OCI-LY1 (cell line): Measurements from ENCODE around the gene SOX5.

Experiments used
- CTCF ChIP-seq: fragments of 200-600 bp; sonication (generic), shearing (Covaris generic); IDR thresholded peaks from 2 replicates; pipeline ENCODE4 v1.5.1; 2017; ENCODE audit warnings: mild to moderate bottlenecking, antibody characterized with exemption, low read length, moderate library complexity, mixed read lengths
- EZH2 ChIP-seq: fragments of 200-600 bp; sonication (generic), shearing (Covaris generic); IDR thresholded peaks from 2 replicates; pipeline ENCODE4 v1.8.0; 2017; ENCODE audit warnings: borderline replicate concordance, mixed run types, mild to moderate bottlenecking, antibody characterized with exemption, low read length, moderate library complexity, mixed read lengths

GRCh38 chr12:23659131-23659530, 290.3 kb downstream of the SOX5 start:
- TF ChIP-seq CTCF (no peak), EZH2 (no peak)
